ENCODE results near the gene DDX52. TPM values are rescaled to one million over a fixed set of nuclear protein-coding genes. Genes with fewer than 3 reads are reported as not detected.

DDX52 gene
- total RNA-seq, 1 experiment from 2014 or later, result 34.0 TPM

Small RNA genes within 50 kb of the gene (small RNA-seq; reads per million reads assigned to genes)
- gene MIR378J, result 0 reads per million in 2 experiments

Other genes with a start within 250 kb of the DDX52 start
- 33.9 and 37.8 TPM in 2 replicates for gene ACACA, start 236.6 kb downstream of the DDX52 start, total RNA-seq (2014; rRNA removed; shearing (Covaris generic))
- gene TADA2A, start 236.6 kb downstream of the DDX52 start, total RNA-seq (2014; rRNA removed; shearing (Covaris generic)), result 18.2 and 19.7 TPM in 2 replicates
- 106 and 119 TPM in 2 replicates for gene DUSP14, start 153.6 kb downstream of the DDX52 start, total RNA-seq (2014; rRNA removed; shearing (Covaris generic))
- gene SYNRG, start 34.0 kb downstream of the DDX52 start, total RNA-seq (2014; rRNA removed; shearing (Covaris generic)), result 10.0 and 11.0 TPM in 2 replicates
- gene HNF1B, start 101.6 kb upstream of the DDX52 start, total RNA-seq (2014; rRNA removed; shearing (Covaris generic)), result not detected in 2 replicates

Data from SK-MEL-5 (cell line).